HepG2 (cell line): Measurements from ENCODE around the gene TMEM252. TPM values are rescaled to one million over a fixed set of nuclear protein-coding genes. Genes with fewer than 3 reads are reported as not detected.

ENCODE experiments used
- ATAC-seq: fragments of 200-7000 bp; cut with Tn5 transposase; 3 replicates; pipeline ENCODE4 v1.9.1; 2020; ENCODE audit warnings: mild to moderate bottlenecking, moderate library complexity
- BruUV-seq: library from RNA; stranded (reverse); fragments of 400-500 nt; replicated peaks from 2 replicates; lab custom pipeline; 2021; lab: Mats Ljungman, UMichigan
- CTCF ChIA-PET: fragments of 300-600 bp; formaldehyde crosslinking; extraction: SDS; loops from one replicate; lab custom pipeline; 2021; ENCODE audit warnings: low total read pairs, inconsistent platforms, low intra/inter-chr PET ratio; lab: Yijun Ruan, JAX
- POLR2A ChIA-PET: fragments of 350-600 bp; sonication (Branson Sonifier 250); formaldehyde crosslinking; loops from one replicate; lab custom pipeline; 2020; ENCODE audit warnings: antibody characterized with exemption, inconsistent platforms; lab: Yijun Ruan, JAX
- DNase-seq: peaks from one replicate; pipeline ENCODE4 v3.0.0-alpha.2; 2015; ENCODE audit warnings: low spot score
- FAIRE-seq: peaks from 3 replicates; lab custom pipeline; 2011; peaks lifted over from hg19 to GRCh38; lab: Jason Lieb, UNC
- H2AFZ ChIP-seq: one replicate; pipeline ENCODE4 v1.6.1; 2011; ENCODE audit warnings: low read length, inconsistent platforms
- H3K27ac ChIP-seq: fragments of 300-600 bp; 3 replicates; pipeline ENCODE4 v1.8.0; 2011; ENCODE audit warnings: mixed run types, mild to moderate bottlenecking, mixed read lengths, low read length, inconsistent platforms; ENCODE audit not compliant: insufficient read depth; ENCODE audit errors: extremely low read length
- H3K27me3 ChIP-seq, 2 experiments: fragments of 200-600 bp in 1 of 2; 2 replicates in 1 of 2; 3 replicates in 1 of 2; pipeline versions ENCODE4 v1.6.0 to v1.8.0; 2011; ENCODE audit warnings: low read length in 2 of 2, mild to moderate bottlenecking in 2 of 2, moderate library complexity in 2 of 2, inconsistent platforms in 1 of 2; ENCODE audit not compliant: insufficient read depth in 2 of 2, control insufficient read depth in 1 of 2
- H3K36me3 ChIP-seq, 2 experiments: fragments of 200-600 bp in 1 of 2; replicated peaks in 1 of 2; 2 replicates in 1 of 2; 3 replicates in 1 of 2; pipeline versions ENCODE4 v1.5.1 to v1.8.0; 2011; ENCODE audit warnings: low read length in 2 of 2, inconsistent platforms in 1 of 2; ENCODE audit not compliant: insufficient read depth in 2 of 2, control insufficient read depth in 1 of 2
- H3K4me1 ChIP-seq: 2 replicates; pipeline ENCODE4 v1.5.1; 2012; ENCODE audit warnings: low read length, inconsistent platforms; ENCODE audit not compliant: insufficient read depth
- H3K4me2 ChIP-seq: 2 replicates; pipeline ENCODE4 v1.6.0; 2011; ENCODE audit warnings: low read depth, low read length, inconsistent platforms
- H3K4me3 ChIP-seq, 3 experiments: fragments of 200-600 bp in 1 of 3; sonication (generic), shearing (Covaris generic) in 1 of 3; replicated peaks in 1 of 3; 2 replicates each; pipeline ENCODE4 v1.5.1; 2011 to 2016; ENCODE audit warnings: low read length in 3 of 3, inconsistent platforms in 2 of 3, low read depth in 2 of 3, mild to moderate bottlenecking in 2 of 3, control low read depth in 1 of 3, mixed read lengths in 1 of 3; ENCODE audit not compliant: insufficient read depth in 1 of 3
- H3K79me2 ChIP-seq: one replicate; pipeline ENCODE4 v1.6.1; 2011; ENCODE audit warnings: low read length, inconsistent platforms; ENCODE audit not compliant: insufficient read depth
- H3K9ac ChIP-seq: 2 replicates; pipeline ENCODE4 v1.6.0; 2011; ENCODE audit warnings: mild to moderate bottlenecking, low read depth, low read length, inconsistent platforms; ENCODE audit not compliant: insufficient read depth
- H3K9me3 ChIP-seq: 2 replicates; pipeline ENCODE4 v1.5.1; 2012; ENCODE audit warnings: mild to moderate bottlenecking, low read length
- H4K20me1 ChIP-seq: 2 replicates; pipeline ENCODE4 v1.6.0; 2011; ENCODE audit warnings: inconsistent platforms, mild to moderate bottlenecking, low read length, moderate library complexity; ENCODE audit not compliant: insufficient read depth
- ASH2L ChIP-seq: fragments of 300-600, 200-600 bp; sonication (generic); IDR thresholded peaks from 2 replicates; pipeline ENCODE4 v1.7.0; 2017; ENCODE audit warnings: low read depth, mild to moderate bottlenecking, moderate library complexity, mixed read lengths, low read length; ENCODE audit not compliant: insufficient read length
- ATF7 ChIP-seq, 2 experiments: fragments of 450-650 bp in 1 of 2; sonication (generic) in 1 of 2; formaldehyde crosslinking in 1 of 2; IDR thresholded peaks; 2 replicates each; pipeline versions ENCODE4 v1.4.0 to v1.6.1; 2016 to 2020; ENCODE audit warnings: antibody characterized with exemption in 1 of 2, mild to moderate bottlenecking in 1 of 2, missing genetic modification reagents in 1 of 2
- CC2D1A ChIP-seq: sonication (generic); formaldehyde crosslinking; IDR thresholded peaks from 2 replicates; pipeline ENCODE4 v1.8.1; 2023; ENCODE audit warnings: mild to moderate bottlenecking, missing genetic modification reagents
- FOXC1 ChIP-seq: sonication (generic); formaldehyde crosslinking; IDR thresholded peaks from 2 replicates; pipeline ENCODE4 v1.8.0; 2022; ENCODE audit warnings: mild to moderate bottlenecking, missing genetic modification reagents, borderline replicate concordance
- ISL2 ChIP-seq: sonication (generic); formaldehyde crosslinking; IDR thresholded peaks from 2 replicates; pipeline ENCODE4 v1.5.0; 2020; ENCODE audit warnings: missing genetic modification reagents
- LCORL ChIP-seq, 2 experiments: fragments of 450-650 bp in 1 of 2; sonication (generic) in 1 of 2; formaldehyde crosslinking in 1 of 2; IDR thresholded peaks; 2 replicates each; pipeline versions ENCODE4 v1.5.0 to v1.6.1; 2017 to 2020; ENCODE audit warnings: antibody characterized with exemption in 1 of 2, missing genetic modification reagents in 1 of 2
- POLR2AphosphoS2 ChIP-seq: IDR thresholded peaks from 2 replicates; pipeline ENCODE4 v1.6.1; 2011; ENCODE audit warnings: low read depth, low read length, improper control_type of control experiment
- SMC3 ChIP-seq: IDR thresholded peaks from 2 replicates; pipeline ENCODE4 v1.6.1; 2011; ENCODE audit warnings: low read length, improper control_type of control experiment
- SNAI1 ChIP-seq: sonication (generic); formaldehyde crosslinking; IDR thresholded peaks from 2 replicates; pipeline ENCODE4 v1.5.0; 2020; ENCODE audit warnings: mild to moderate bottlenecking, missing genetic modification reagents, borderline replicate concordance
- TAF1 ChIP-seq: sonication (generic); formaldehyde crosslinking; IDR thresholded peaks from 2 replicates; pipeline ENCODE4 v1.4.0; 2020; ENCODE audit warnings: missing genetic modification reagents
- TFDP1 ChIP-seq: IDR thresholded peaks from 2 replicates; pipeline ENCODE4 v1.6.1; 2016; ENCODE audit warnings: missing compliant biosample characterization, missing genetic modification reagents, borderline replicate concordance
- USF2 ChIP-seq, 2 experiments: sonication (generic) in 1 of 2; formaldehyde crosslinking in 1 of 2; IDR thresholded peaks; 2 replicates each; pipeline versions ENCODE4 v1.5.1 to v1.6.1; 2011 to 2020; ENCODE audit warnings: borderline replicate concordance in 1 of 2, low read depth in 1 of 2, low read length in 1 of 2, mild to moderate bottlenecking in 1 of 2, missing genetic modification reagents in 1 of 2, moderate library complexity in 1 of 2
- ZFAT ChIP-seq: sonication (generic); formaldehyde crosslinking; conservative IDR thresholded peaks from 2 replicates; pipeline ENCODE4 v1.8.1; 2023; ENCODE audit warnings: missing genetic modification reagents, inconsistent platforms
- ZNF564 ChIP-seq: sonication (generic); formaldehyde crosslinking; IDR thresholded peaks from 2 replicates; pipeline ENCODE4 v1.8.1; 2023; ENCODE audit warnings: mild to moderate bottlenecking, missing genetic modification reagents
- ZNF567 ChIP-seq: sonication (generic); formaldehyde crosslinking; IDR thresholded peaks from 2 replicates; pipeline ENCODE4 v1.8.1; 2023; ENCODE audit warnings: mild to moderate bottlenecking, missing genetic modification reagents, borderline replicate concordance
- WGBS: methylation state at CpG from one replicate; pipeline ENCODE4 v1.1.6; 2017; ENCODE audit warnings: low lambda C conversion rate; 5-methylcytosine and 5-hydroxymethylcytosine counted together
- in situ Hi-C: cut with HindIII; loops from 2 replicates; pipeline ENCODE4 v1.10.0; 2017; ENCODE audit warnings: low pct_unique_long_range_greater_than_20kb; ENCODE audit not compliant: extremely low pct_ligation_motif_present
- intact Hi-C: fragments of 100-400 bp; cut with micrococcal nuclease; formaldehyde crosslinking; loops from one replicate; pipeline ENCODE4 v1.10.0; 2022; ENCODE audit not compliant: unreplicated experiment
- polyA plus RNA-seq, 8 experiments: library from polyadenylated mRNA; depleted of rRNA in 3 of 8; stranded (reverse) in 7 of 8; unstranded in 1 of 8; fragments of >200 nt; fragmentation: Illumina TruSeq in 4 of 8; extraction: Trizol in 4 of 8; gene quantifications; 2 replicates each; pipeline versions ENCODE4 v1.2.1 to v1.2.3, GENCODE V29; 2011 to 2016; ENCODE audit warnings: low read depth in 4 of 8, missing spikeins in 1 of 8, mixed read lengths in 1 of 8; ENCODE audit not compliant: insufficient read depth in 1 of 8
- total RNA-seq, 5 experiments: library from RNA; depleted of rRNA; stranded (reverse); fragments of >200 nt; fragmentation: Illumina TruSeq; extraction: Trizol; gene quantifications; 2 replicates each; pipeline ENCODE4 v1.2.3, GENCODE V29; 2016; ENCODE audit warnings: low read depth in 1 of 5

The TMEM252 gene
- total and polyA plus RNA-seq, 2 of the 13 experiments (the other 11 are each of a cell fraction or from before 2014, with no cell fraction given), result not detected

DNA sequence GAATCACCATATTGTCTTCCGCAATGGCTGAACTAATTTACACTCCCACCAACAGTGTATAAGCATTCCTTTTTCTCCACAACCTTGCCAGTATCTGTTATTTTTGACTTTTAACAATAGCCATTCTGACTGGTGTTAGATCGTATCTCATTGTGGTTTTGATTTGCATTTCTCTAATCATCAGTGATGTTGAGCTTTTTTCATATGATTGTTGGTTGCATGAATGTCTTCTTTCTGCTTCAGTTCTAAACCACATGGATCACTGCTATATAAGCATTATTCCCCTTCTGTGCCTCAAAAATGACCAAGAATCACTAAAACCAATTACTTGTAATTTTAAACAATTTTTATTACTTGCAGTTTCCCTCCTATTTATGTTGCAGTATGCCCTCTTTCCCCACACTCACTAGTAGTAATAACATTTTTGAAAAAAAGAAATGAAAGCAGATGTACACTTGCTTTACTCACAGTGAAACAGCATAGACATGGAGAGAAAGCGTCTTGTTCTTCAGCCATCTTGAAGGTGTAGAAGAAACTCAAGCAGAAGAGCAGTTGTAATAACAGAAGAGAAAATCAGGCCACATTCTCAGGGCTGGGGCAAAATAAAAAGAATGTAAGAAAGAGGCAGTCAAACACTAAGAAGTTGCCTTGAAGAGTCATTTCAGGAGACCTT, 4.5 kb upstream of the TMEM252 start:
- Histone ChIP-seq H3K27me3 (no peaks in the 10 kb centered on the region; a peak in 1 of 5 replicates), H3K4me2 (no peak overlapping the region), H3K4me1 (peaks cover 20% of the 10 kb centered on the region), H3K79me2 (no peaks in the 10 kb centered on the region), H3K36me3 (no peaks in the 10 kb centered on the region), H3K27ac (no peak overlapping the region), H2AFZ (no peak overlapping the region), H4K20me1 (no peaks in the 10 kb centered on the region), H3K9ac (no peak overlapping the region), H3K4me3 (no peak overlapping the region), H3K9me3 (no peaks in the 10 kb centered on the region)
- FAIRE-seq (no peak), ATAC-seq (no peak), DNase-seq (no peak)
- no TSS peak for BruUV-seq
- in situ Hi-C loops (no loop called here), intact Hi-C loops (no loop called here)
- ChIA-PET CTCF (no interaction called here), POLR2A (no interaction called here)
- no peak for TF ChIP-seq ZNF564 (CRISPR knock-in tag)
- no peak for TF ChIP-seq SNAI1 (CRISPR knock-in tag)
- no peak for TF ChIP-seq FOXC1 (CRISPR knock-in tag)
- no peak for TF ChIP-seq ISL2
- WGBS, result 62% methylated on average over 3 of the region's 3 CpGs

DNA sequence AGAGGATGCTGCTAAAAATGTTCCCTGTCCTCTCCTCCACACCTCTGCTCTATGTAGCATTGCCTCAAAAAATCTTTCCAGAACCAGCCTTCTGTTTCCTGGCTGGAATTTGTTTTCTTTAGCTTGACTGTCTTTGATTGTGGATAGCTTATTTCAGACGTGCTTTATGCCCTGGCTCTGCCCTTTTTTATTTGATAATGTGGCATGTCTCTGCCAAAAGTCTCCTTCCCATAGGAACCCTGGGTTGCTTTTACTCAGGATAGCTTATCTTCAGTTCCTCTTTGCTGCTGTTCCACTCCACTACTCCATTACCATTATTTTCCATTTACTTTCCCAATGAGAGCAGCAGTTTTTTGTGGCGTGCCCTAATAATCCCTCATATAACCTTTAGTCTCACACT, 885 bp upstream of the TMEM252 start:
- no peak overlapping the region for H3K9ac ChIP-seq
- no peak for FAIRE-seq
- no peak overlapping the region for H3K4me3 ChIP-seq
- POLR2A ChIA-PET, result no interaction called here
- H3K79me2 ChIP-seq, result no peaks in the 10 kb centered on the region
- in situ Hi-C loops (no loop called here), intact Hi-C loops (no loop called here)
- no peaks in the 10 kb centered on the region for H3K27me3 ChIP-seq
- 16% methylated on average over 2 of the region's 2 CpGs for WGBS
- no TSS peak for BruUV-seq
- no peak overlapping the region for H3K4me2 ChIP-seq
- CTCF ChIA-PET, result no interaction called here
- H3K27ac ChIP-seq, result no peak overlapping the region
- H2AFZ ChIP-seq, result no peak overlapping the region
- no peaks in the 10 kb centered on the region for H4K20me1 ChIP-seq
- peaks cover 14% of the 10 kb centered on the region for H3K4me1 ChIP-seq
- H3K9me3 ChIP-seq, result no peaks in the 10 kb centered on the region
- DNase-seq, result no peak
- ATAC-seq, result no peak
- no peaks in the 10 kb centered on the region for H3K36me3 ChIP-seq
- TF ChIP-seq USF2 (IDR thresholded peaks at IDR 0.05; ENCODE audit: low read depth, low read length) (no peak), USF2 (CRISPR knock-in tag; IDR thresholded peaks at IDR 0.05; ENCODE audit: borderline replicate concordance) (no peak), ATF7 (IDR thresholded peaks at IDR 0.05) (no peak), ATF7 (CRISPR knock-in tag; IDR thresholded peaks at IDR 0.05) (no peak), CC2D1A (CRISPR knock-in tag) (no peak), TAF1 (CRISPR knock-in tag) (no peak), ZFAT (CRISPR knock-in tag) (no peak), LCORL (IDR thresholded peaks at IDR 0.05) (no peak), LCORL (CRISPR knock-in tag; IDR thresholded peaks at IDR 0.05) (no peak), POLR2AphosphoS2 (no peak), ZNF567 (CRISPR knock-in tag) (no peak), TFDP1 (CRISPR knock-in tag) (no peak), SMC3 (no peak), ASH2L (no peak)
